NCI-H187 (cell line): ENCODE data around the gene IFNAR1.
"Not testable (repeated sequence)": the region's sequence is repeated elsewhere in the genome, so short reads cannot be mapped to it uniquely, and the experiment has no call there.

ENCODE experiments used
- DNase-seq, 2 experiments: peaks; one replicate each; lab custom pipeline; 2025; lab: John Stamatoyannopoulos, UW

Gene IFNAR1

DNA sequence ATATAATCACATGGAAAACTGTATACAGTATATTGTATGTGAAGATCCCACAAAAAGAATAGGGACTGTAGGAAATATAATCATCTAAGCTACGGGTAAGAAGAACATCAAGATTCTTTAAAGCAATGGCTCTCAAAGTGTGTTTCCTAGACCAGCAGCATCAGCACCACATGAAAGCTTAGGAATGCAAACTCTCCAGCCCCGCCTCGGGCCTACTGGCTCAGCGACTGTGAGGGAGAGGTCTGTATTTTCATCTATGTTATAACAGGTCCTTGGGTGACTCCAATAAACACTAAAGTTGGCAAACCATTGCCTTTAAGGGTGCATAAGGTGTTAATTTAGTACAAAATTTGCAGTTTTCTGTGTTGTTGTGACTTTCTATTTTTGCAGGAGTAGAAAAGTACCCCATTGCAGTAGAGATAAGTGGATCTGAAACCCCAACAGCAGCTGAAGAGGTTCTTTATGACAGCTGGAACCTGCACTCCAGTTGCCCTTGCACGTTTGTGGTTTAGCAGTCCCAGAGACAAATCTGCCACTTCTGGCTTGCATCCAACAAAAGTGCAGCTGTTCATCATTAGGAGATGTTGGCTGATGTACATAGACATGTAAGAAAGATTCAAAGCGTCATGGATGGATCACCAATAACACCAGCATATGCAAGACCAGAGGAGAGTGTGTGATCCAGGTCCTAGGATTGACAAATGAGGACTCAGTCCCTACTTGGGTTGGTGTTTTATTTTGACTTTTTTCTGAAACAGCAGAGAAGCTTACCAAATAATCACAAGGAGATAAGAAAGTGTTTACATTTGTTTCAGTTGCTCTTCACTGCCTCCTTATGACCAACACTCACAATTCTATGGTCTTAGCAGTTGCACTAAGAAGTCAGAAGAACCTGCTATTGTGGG lies 15.9 kb upstream of the IFNAR1 start:
- DNase-seq, result peak; percentile 89 to 95

DNA sequence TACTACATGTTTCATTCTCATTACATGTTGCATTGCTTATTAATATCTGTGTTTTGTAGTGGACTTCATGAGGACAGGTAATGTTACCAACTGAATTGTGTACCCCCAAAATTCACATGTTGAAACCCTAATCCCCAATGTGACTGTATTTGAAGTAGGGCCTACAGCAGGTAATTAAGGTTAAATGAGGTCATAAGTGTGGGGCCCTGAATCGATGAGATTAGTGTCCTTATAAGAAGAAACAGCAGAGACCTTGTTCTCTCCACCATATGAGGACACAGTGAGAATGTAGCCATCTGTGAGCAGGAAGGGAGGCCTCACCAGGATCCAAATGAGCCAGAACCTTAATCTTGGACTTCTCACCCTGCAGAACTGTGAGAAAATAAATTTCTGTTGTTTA lies 15.0 kb upstream of the IFNAR1 start:
- DNase-seq, result no peak

DNA sequence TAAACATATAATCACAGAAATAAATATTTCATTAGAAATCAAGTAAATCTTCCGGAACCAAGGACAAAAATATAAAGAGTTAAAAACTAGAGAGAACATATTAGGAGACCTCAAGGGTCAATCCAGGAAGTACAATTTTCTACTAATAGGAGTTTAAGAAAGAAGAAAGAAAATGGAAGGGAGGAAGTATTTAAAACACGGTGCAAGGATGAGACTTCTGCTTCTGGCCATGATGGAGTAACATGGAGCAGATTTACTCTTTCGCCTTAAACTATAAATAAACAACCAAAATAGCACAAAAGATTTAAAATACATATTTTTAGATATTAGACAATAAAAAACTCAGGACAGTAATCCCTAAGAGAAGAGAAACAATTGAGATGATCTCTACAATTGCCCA lies 12.6 kb upstream of the IFNAR1 start:
- no peak for DNase-seq

DNA sequence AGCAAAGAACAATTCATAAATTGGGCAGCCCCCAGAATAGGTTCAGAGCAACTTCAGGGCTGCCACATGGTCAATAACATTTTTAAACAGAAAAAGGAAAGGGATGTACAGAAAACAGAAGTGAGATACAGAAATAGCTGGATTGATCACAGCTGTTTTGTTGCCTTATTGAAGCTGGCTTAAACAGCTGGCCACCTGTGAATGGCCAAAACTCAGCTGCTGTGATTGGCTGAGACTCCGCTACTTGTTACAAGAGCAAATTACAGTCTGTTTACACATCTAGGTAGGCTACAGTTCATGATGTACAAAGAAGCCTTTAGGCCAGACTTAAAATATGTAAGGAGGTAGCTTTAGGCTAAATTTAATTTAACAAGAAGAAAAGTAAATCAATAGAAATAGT lies 11.6 kb upstream of the IFNAR1 start:
- no peak for DNase-seq

DNA sequence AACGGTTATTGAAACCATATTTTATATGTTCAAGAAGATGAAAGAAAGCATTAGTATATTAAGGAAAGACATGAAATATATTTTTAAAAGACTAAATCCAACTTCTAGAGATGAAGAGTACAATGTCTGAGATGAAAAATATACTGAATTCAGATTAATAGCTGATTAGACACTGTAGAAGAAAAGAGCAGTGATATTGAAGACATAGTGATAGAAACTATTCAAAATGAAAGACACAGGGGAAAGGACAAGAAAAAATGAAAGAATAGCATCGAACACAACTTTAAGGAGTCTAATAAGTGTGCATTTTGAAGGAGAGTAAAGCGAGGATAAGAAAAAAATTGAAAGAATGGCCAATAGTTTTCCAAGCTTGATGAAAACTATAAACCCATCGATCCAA lies 11.2 kb upstream of the IFNAR1 start:
- no peak for DNase-seq

DNA sequence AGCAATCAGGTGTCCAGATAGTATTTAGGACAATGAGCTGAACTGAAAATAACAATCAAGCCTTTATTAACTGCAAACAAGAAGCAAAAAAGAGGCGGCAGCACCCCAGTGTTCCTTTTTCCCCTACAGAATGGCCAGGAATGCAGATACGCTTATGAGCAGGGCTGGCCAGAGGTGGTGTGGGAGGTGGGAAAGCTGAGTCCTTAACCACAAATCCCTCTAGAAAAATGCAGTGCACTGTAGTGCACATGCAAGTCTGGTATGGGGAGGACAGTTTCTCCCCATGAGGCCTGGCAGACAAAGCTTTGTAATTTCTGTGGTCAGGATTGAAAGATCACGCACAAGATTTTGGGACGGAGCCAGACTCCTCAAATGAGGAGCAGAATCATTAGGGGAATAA lies 10.7 kb upstream of the IFNAR1 start:
- DNase-seq, result no peak

DNA sequence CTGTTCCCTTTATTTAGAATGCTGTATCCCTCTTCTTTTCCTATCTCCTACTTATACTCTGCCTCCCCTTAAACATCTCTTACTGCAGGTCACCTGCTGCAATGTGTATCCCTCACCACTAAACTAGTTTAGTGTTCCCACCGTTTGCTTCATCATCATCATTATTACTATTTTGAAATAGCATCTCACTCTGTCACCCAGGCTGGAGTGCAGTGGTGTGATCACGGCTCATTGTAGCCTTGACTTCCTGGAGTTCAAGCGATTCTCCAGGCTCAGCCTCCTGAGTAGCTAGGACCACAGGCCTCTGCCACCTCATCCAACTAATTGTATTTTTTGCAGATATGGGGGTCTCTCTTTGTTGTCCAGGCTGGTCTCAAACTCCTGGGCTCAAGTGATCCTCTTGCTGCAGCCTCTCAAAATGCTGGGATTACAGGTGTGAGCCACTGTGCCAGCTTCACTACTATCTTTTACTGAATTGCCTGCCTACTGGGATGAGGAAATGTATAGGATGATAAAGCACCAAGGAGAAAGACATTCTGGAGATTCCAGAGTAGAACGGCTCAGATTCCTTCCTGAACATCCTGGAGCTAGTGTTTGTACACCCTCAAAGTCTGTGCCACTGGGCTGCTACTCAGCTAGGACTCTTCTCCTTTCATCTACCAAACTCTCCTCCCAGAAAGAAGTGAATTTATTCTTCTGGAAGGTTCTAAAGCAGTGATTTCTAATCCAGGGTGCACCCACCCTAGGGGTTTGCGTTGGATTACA lies 8.6 kb upstream of the IFNAR1 start:
- DNase-seq, result no peak

DNA sequence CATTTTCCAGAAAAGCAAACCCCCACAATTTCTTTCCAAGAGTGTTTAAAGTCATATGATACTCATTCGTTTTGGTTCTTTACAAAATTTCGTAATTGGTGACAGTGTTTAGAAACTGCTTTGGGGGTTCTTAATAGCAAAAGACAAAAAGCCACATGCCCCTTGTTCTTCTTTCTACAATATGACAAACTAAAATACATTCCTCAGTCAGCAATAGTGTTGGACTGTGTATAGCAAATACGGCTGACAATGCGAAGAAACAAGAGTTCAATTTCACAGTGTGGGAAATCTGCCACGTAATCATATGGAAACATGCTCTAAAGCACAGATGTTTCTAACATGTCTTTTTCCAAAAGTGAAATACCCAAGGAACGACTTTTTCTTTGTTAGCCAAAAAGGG lies 7.6 kb upstream of the IFNAR1 start:
- no peak for DNase-seq

DNA sequence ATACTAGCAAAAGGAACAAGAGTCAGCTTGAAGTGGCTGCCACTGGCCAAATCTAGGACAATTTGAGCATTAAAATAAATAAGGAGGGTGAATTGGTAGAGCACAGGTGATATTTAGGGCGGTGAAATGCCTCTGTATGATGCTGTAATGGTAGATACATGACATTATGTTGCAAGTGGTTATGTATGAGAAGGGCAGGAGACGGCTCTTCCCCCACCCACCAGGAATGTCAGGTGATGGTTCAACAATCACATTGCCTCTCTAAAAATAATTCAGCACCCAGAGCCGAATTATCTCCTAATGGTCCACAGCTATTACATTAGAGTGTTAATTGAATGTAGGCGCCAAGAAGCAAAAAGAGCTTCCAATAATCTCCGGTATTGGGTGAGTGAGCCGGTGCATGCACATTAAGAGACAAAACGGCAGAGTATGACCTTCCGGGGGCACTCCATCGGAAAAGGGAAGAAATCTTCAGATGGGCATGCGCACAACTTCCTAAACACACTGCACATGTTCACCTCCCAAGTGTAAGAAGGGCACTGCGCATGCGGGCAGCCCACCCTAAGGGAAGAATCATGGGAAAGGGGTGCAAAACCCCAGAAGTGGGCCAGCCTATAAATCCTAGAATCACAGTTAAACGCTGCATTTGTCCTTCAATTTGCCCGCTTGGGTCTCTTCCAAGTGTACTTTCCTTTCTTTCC lies 6.8 kb upstream of the IFNAR1 start:
- no peak for DNase-seq

DNA sequence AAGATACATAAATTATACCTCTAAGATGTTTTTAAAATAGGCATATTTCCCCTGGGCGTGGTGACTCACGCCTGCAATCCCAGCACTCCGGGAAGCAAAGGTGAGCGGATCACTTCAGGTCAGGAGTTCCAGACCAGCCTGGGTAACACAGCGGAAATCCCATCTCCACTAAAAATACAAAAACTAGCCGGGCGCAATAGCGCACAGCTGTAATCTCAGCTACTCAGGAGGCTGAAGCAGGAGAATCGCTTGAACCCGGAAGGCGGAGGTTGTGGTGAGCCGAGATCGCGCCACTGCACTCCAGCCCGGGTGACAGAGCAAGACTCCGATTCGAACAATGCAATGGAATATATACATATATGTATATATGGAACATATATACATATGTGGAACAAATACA lies 3.8 kb upstream of the IFNAR1 start:
- not testable (repeated sequence) for DNase-seq

DNA sequence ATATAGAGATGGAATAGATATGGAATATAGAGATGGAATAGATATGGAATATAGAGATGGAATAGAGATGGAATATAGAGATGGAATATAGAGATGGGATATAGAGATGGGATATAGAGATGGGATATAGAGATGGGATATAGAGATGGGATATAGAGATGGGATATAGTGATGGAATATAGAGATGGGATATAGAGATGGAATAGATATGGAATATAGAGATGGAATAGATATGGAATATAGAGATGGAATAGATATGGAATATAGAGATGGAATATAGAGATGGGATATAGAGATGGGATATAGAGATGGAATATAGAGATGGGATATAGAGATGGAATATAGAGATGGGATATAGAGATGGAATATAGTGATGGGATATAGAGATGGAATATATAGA lies 1.2 kb upstream of the IFNAR1 start:
- not testable (repeated sequence) for DNase-seq

DNA sequence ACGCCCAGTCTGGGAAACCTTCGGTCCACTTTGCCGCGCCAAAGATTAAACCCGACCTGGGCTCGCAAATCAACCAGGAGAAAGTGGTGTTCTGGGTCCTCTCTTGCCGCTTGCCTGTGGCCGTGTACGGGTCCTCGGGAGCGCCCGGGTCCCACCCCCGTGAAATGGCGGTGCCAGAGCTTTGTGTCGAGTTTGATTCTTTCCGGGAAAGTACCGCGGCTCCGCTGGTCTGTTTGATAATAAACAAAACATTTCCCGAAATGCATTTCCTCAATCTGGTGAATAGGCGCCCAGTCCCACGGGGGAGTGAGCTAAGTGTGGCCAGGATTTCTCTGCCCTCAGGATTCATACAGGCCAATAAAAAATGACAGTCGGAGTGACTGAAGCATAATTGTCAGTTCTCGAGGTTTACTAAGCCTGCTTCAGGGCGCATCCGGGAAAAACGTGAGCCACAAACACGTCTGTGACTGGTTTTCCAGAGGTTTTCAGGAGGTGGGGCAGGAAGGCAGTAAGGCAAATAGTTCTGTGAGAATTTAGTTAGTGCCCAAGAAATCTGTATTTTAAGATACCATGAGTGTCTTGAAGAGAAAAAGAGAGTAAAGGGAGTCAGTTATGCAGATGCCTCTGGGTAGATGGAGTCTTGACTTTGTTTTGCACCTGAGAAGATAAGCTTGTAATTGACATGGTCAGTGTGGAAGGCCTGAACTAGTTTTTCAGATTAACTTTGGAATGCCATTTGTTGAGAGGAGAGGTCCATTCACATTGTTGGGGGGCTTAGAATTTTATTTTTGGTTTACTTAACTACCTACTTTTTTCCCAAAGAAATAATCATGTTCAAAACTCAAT lies 675 bp downstream of the IFNAR1 start:
- peak; percentile 42 to 73 for DNase-seq

DNA sequence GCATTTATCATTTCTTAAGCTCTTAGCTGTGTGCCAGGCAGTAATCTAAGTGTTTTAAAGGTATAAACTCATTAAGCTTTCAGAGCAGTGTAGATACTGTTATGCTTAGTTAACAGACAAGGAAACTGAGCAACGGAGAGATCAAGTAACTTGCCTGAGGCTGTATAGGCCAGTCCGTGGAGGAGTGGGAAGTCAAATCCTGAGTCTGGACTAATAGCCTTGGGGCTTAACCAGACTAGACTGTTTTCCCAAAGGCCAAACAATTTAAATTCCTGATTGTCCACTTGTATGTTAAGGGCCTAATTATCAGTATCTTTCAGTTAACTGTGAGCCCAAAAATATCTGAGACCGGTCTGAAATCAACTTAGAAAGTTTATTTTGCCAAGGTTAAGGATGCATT lies 2.6 kb downstream of the IFNAR1 start:
- DNase-seq, result no peak

DNA sequence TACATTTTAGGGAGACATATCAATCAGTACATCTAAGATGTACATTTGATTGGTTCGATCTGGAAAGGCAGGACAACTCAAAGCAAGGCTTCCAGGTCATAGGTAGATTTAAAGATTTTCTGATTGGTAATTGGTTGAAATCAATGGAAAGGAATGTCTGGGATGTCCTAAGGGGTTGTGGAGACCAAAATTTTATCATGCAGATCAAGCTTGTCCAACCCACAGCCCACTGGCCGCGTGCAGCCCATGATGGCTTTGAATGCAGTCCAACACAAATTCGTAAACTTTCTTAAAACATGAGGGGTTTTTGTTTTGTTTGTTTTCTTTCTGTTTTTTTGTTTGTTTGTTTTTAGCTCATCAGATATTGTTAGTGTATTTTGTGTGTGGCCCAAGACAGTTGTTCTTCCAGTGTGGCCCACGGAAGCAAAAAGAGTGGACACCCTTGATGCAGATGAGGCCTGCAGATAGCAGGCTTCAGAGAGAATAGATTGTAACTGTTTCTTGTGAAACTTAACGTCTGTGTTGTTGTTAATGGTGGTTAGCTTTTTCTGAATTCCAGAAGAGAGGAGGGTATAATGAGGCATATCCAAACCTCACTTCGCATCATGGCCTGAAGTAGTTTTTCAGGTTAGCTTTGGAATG lies 3.1 kb downstream of the IFNAR1 start:
- no peak for DNase-seq

DNA sequence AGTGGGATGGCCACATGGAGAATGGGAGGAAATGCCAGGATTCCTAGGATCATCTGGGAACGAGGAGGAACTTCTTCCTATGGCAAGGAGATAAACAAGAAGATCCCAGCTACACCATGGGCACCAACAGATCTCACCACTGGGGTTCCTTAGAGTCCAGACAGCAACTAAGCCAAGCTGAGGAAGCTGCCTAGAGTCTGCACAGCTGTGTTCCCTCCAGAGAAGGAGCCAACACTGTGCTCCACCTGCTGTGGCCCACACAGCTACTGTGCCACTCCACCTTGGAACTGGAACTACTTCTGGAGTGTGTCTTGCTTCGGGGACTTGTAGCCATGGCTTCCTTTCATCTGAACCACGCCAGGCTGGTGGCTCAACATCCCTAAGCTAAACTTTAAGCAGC lies 6.0 kb downstream of the IFNAR1 start:
- no peak for DNase-seq

DNA sequence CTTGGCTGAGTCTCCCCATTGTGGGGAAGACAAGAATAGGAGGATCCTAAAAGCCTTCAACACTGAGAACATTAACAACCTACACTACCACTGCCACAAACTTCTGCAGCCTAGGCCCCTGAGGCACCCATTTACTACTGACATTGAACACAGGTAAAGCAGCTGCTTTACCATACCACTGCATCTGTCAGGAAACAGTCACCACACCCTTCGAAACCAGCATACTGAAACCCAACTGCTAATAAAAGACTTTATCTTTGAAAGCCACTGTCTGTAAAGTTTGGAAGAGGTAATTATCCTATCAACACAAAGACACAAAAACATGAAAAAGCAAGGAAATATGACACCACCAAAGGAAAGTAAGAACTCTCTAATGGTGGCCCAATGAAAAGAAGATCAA lies 7.4 kb downstream of the IFNAR1 start:
- DNase-seq, result no peak

DNA sequence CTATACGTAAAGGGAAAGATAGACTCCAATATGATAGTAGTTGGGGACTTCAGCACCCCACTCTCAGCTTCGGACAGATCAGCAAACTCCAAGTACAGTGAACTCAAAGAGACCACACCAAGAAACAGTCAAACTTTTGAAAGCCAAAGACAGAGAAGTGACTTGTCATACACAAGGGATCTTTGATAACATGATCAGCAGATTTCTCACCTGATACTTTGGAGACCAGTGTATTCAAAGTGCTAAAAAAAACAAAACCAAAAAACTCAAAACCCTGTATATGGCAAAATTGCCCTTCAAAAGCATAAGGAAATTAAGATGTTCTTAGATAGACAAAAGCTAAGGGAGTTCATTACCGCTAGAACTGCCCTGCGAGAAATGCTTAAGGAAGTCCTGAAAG lies 9.4 kb downstream of the IFNAR1 start:
- no peak for DNase-seq

DNA sequence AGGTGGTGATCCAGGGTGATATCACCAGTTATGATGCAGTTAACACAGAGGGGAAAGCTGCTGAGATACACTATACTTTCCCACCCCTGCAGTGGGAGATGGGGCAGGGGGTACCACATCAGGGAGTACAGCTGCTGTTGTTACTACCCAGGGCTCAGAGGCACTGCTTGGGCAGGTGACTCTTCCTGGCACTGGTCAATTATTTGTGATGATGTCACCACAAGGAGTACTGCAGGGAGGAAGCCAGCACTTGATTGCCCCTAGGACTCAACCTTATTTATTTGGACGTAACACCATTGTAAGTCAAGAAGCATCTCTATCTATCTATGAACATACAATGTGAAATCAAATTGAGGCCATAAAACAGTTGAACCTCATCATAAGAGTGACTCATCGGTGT lies 10.1 kb downstream of the IFNAR1 start:
- no peak for DNase-seq

DNA sequence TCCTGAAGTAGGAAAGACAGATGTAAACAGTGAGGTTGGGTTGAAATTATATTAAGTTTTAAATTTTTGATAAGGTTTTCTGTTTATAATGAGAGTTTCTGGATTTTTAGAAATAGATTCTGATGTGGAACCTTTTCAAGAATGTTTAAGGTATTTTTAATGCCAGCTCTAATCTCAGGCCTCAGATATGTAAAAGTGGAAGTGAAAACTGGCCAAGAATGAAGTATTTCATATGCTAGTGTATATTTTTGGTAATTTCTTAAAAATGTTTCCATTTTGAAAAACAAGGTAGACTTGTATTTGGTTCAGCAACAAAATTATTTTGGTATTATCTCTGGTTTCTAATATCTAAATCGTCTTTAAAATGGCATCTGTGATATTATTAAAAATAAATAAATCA lies 14.4 kb downstream of the IFNAR1 start:
- DNase-seq, result no peak

DNA sequence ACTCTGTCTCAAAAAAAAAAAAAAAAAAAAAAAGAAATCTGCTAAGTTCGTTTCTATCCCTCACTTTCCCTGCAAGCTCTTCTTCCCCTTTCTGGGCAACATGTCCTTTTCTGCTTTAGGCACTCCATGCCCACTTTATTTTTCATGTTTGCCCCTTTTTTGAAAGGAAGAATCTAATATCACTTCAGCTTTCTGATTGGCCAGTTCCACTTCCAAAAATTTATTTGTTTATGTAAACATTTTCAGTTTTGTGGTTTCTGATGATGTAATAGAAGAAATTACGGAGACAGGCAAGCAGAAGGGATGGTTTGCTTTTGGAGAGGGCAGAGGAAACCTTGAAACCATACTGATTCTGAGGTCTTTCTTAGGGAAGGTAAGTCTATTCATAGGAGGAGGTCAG lies 15.1 kb downstream of the IFNAR1 start:
- no peak for DNase-seq

DNA sequence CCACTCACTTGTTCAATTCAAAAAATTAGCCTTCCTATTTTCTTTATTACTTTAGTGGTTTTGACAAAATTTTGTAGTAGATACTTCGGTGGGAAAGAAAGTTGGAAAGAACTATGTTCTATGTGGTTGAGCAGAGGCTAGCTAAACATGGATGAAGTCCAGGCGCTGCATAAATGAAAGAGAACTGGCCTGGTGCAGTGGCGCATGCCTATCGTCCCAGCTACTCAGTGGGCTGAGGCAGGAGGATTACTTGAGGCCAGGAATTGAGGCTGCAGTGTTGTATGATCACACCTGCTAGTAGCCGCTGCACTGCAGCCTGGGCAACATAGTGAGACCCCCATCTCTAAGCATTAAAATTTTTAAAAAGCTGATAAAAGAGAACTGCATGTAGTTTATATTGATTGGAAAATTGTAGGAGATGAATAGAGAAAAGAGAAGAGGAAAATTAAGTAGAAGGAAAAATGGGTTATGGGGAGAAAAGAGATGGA lies 21.0 kb downstream of the IFNAR1 start:
- no peak for DNase-seq
